SK-N-SH (cell line): Measurements from ENCODE around the gene MYBPH. TPM values are rescaled to one million over a fixed set of nuclear protein-coding genes. Genes with fewer than 3 reads are reported as not detected.

Experiments used
- CTCF ChIA-PET: fragments of 300-600, 350-600 bp; formaldehyde crosslinking; extraction: SDS; loops from one replicate; lab custom pipeline; 2021; lab: Yijun Ruan, JAX
- POLR2A ChIA-PET: fragments of 350-600 bp; sonication (Branson Sonifier 250); formaldehyde crosslinking; extraction: SDS; loops from one replicate; lab custom pipeline; 2020; ENCODE audit warnings: antibody characterized with exemption, inconsistent platforms; lab: Yijun Ruan, JAX
- DNase-seq: peaks from one replicate; pipeline ENCODE4 v3.0.0; 2012
- H2AFZ ChIP-seq: fragments of 200-600 bp; sonication (generic); 2 replicates; pipeline ENCODE4 v1.8.1; 2016; ENCODE audit warnings: antibody characterized with exemption, mild to moderate bottlenecking, low read depth
- H3F3A ChIP-seq: fragments of 200-600 bp; sonication (generic); replicated peaks from 2 replicates; pipeline ENCODE3; 2016; ENCODE audit warnings: antibody characterized with exemption, mild to moderate bottlenecking; ENCODE audit not compliant: insufficient read depth
- H3K27ac ChIP-seq, 2 experiments: fragments of 200-500 bp in 1 of 2; fragments of 200-600 bp in 1 of 2; sonication (Bioruptor generic) in 1 of 2; sonication (generic), shearing (Covaris generic) in 1 of 2; 2 replicates each; pipeline versions ENCODE4 v1.5.1 to v1.6.1; 2014 to 2016; ENCODE audit warnings: low read depth in 2 of 2, inconsistent platforms in 1 of 2, low read length in 1 of 2, mild to moderate bottlenecking in 1 of 2, mixed read lengths in 1 of 2
- H3K27me3 ChIP-seq: fragments of 200-600 bp; sonication (generic), shearing (Covaris generic); 2 replicates; pipeline ENCODE4 v1.6.1; 2016; ENCODE audit warnings: mixed run types; ENCODE audit not compliant: insufficient read depth
- H3K36me3 ChIP-seq, 2 experiments: fragments of 200-500 bp in 1 of 2; fragments of 200-600 bp in 1 of 2; sonication (Bioruptor generic) in 1 of 2; sonication (generic) in 1 of 2; replicated peaks in 1 of 2; 2 replicates each; pipeline versions ENCODE3 to v1.5.1; 2014 to 2016; ENCODE audit warnings: low read length in 1 of 2, mild to moderate bottlenecking in 1 of 2; ENCODE audit not compliant: insufficient read depth in 2 of 2, control insufficient read depth in 1 of 2
- H3K4me1 ChIP-seq, 2 experiments: fragments of 200-500 bp in 1 of 2; fragments of 200-600 bp in 1 of 2; sonication (Bioruptor generic) in 1 of 2; sonication (generic), shearing (Covaris generic) in 1 of 2; 2 replicates each; pipeline versions ENCODE4 v1.5.1 to v1.6.1; 2014 to 2016; ENCODE audit warnings: low read depth in 1 of 2, low read length in 1 of 2, mixed run types in 1 of 2; ENCODE audit not compliant: insufficient read depth in 2 of 2, control insufficient read depth in 1 of 2
- H3K4me2 ChIP-seq: fragments of 200-600 bp; sonication (generic), shearing (Covaris generic); 2 replicates; pipeline ENCODE4 v1.6.1; 2017; ENCODE audit warnings: mixed run types
- H3K4me3 ChIP-seq, 2 experiments: fragments of 200-500 bp in 1 of 2; fragments of 200-600 bp in 1 of 2; sonication (Bioruptor generic) in 1 of 2; sonication (generic), shearing (Covaris generic) in 1 of 2; 2 replicates each; pipeline versions ENCODE4 v1.5.1 to v1.8.1; 2014 to 2016; ENCODE audit warnings: low read depth in 2 of 2, inconsistent platforms in 1 of 2, low read length in 1 of 2, mild to moderate bottlenecking in 1 of 2, mixed read lengths in 1 of 2, moderate library complexity in 1 of 2
- H3K79me2 ChIP-seq: fragments of 200-600 bp; sonication (generic); 2 replicates; pipeline ENCODE4 v1.8.1; 2017; ENCODE audit warnings: mild to moderate bottlenecking; ENCODE audit not compliant: insufficient read depth
- H3K9ac ChIP-seq: fragments of 200-600 bp; sonication (generic); 2 replicates; pipeline ENCODE4 v1.6.1; 2017; ENCODE audit warnings: mixed run types
- H3K9me2 ChIP-seq: fragments of 200-600 bp; sonication (generic); 2 replicates; pipeline ENCODE4 v1.6.1; 2017; ENCODE audit warnings: mixed run types
- H3K9me3 ChIP-seq: fragments of 200-600 bp; sonication (generic); 2 replicates; pipeline ENCODE4 v1.6.1; 2017; ENCODE audit warnings: mixed run types, mild to moderate bottlenecking, moderate library complexity
- H4K20me1 ChIP-seq: fragments of 200-600 bp; sonication (generic); 2 replicates; pipeline ENCODE4 v1.6.1; 2017; ENCODE audit warnings: mild to moderate bottlenecking, mixed run types; ENCODE audit not compliant: insufficient read depth
- EZH2phosphoT487 ChIP-seq: fragments of 200-600 bp; sonication (generic); IDR thresholded peaks from 2 replicates; pipeline ENCODE4 v1.6.1; 2017; ENCODE audit warnings: low read depth, mixed run types, mild to moderate bottlenecking, antibody characterized with exemption, moderate library complexity, borderline replicate concordance
- FOXJ3 ChIP-seq: sonication (generic); formaldehyde crosslinking; IDR thresholded peaks from 2 replicates; pipeline ENCODE4 v1.5.1; 2020; ENCODE audit warnings: mild to moderate bottlenecking, missing genetic modification reagents
- FOXM1 ChIP-seq: IDR thresholded peaks from 2 replicates; pipeline ENCODE4 v1.4.0; 2012; ENCODE audit warnings: low read depth, mild to moderate bottlenecking
- GABPA ChIP-seq: IDR thresholded peaks from 2 replicates; pipeline ENCODE4 v1.4.0; 2012; ENCODE audit warnings: low read depth, mild to moderate bottlenecking
- GATA2 ChIP-seq: sonication (generic); formaldehyde crosslinking; IDR thresholded peaks from 2 replicates; pipeline ENCODE4 v1.5.0; 2020; ENCODE audit warnings: mild to moderate bottlenecking, missing genetic modification reagents
- POLR2AphosphoS5 ChIP-seq: IDR thresholded peaks from 2 replicates; pipeline ENCODE4 v1.6.1; 2012; ENCODE audit warnings: low read depth, low read length
- RAD21 ChIP-seq: IDR thresholded peaks from 2 replicates; pipeline ENCODE4 v1.6.1; 2012; ENCODE audit warnings: mild to moderate bottlenecking, low read length
- RCOR1 ChIP-seq: fragments of 150-350 bp; IDR thresholded peaks from 2 replicates; pipeline ENCODE4 v1.6.1; 2017; ENCODE audit warnings: antibody characterized with exemption, low read length
- RFX5 ChIP-seq: IDR thresholded peaks from 2 replicates; pipeline ENCODE4 v1.6.1; 2012; ENCODE audit warnings: mild to moderate bottlenecking, improper control_type of control experiment, low read length
- RXRA ChIP-seq: IDR thresholded peaks from 2 replicates; pipeline ENCODE4 v1.4.0; 2012; ENCODE audit warnings: low read depth, mild to moderate bottlenecking, borderline replicate concordance
- TAF1 ChIP-seq: IDR thresholded peaks from 2 replicates; pipeline ENCODE4 v1.6.1; 2012; ENCODE audit warnings: low read depth, mild to moderate bottlenecking, low read length, moderate library complexity, borderline replicate concordance
- WGBS: methylation state at CpG from one replicate; pipeline ENCODE4 v1.1.6; 2017; ENCODE audit warnings: low lambda C conversion rate; 5-methylcytosine and 5-hydroxymethylcytosine counted together
- polyA plus RNA-seq, 3 experiments: library from polyadenylated mRNA; depleted of rRNA; stranded (reverse); fragments of >200 nt; gene quantifications; 2 replicates each; pipeline ENCODE4 v1.2.3, GENCODE V29; 2012
- TF ChIP-seq, protein P1 (sequence below): fragments of 150-350 bp; IDR thresholded peaks from 2 replicates; pipeline ENCODE4 v1.6.1; 2017; ENCODE audit warnings: antibody characterized with exemption, low read length, low read depth, borderline replicate concordance
- TF ChIP-seq, protein P2 (sequence below): IDR thresholded peaks from 2 replicates; pipeline ENCODE4 v1.4.0; 2012; ENCODE audit warnings: low read depth, borderline replicate concordance
- TF ChIP-seq, protein P3 (sequence below): IDR thresholded peaks from 2 replicates; pipeline ENCODE4; 2012
- TF ChIP-seq, protein P4 (sequence below): IDR thresholded peaks from 2 replicates; pipeline ENCODE4 v1.6.1; 2012; ENCODE audit warnings: mild to moderate bottlenecking, low read depth, low read length, moderate library complexity

Gene MYBPH
- polyA plus RNA-seq, 1 of the 3 experiments (the other 2 are of a cell fraction) = 0.12 TPM

DNA sequence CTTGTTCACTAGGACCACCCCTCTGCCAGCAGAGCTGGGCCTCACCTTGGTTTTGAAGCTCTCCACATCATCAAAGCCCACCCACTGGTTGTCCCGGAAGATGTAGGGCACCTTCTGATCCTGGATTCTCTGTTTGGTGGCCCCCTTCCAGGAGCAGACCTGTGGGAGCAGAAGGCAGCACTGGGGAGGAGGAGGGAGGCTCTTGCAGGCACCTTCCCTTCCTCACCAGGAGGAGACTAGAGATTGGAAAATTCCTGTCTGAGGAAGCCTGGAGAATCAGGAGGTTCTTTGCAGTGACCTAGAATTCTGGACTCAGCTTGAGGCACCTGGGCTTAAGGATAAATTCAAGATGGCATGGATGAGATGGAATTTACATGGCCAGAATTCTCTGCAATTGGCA lies 43.5 kb upstream of the MYBPH start (continued):
- TF ChIP-seq TAF1 (no peak), FOXJ3 (CRISPR knock-in tag) (no peak), RAD21 (no peak), FOXM1 (no peak)
- TF ChIP-seq, protein P1, sequence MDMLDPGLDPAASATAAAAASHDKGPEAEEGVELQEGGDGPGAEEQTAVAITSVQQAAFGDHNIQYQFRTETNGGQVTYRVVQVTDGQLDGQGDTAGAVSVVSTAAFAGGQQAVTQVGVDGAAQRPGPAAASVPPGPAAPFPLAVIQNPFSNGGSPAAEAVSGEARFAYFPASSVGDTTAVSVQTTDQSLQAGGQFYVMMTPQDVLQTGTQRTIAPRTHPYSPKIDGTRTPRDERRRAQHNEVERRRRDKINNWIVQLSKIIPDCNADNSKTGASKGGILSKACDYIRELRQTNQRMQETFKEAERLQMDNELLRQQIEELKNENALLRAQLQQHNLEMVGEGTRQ = no peak
- TF ChIP-seq, all 33 proteins: peak for 0

DNA sequence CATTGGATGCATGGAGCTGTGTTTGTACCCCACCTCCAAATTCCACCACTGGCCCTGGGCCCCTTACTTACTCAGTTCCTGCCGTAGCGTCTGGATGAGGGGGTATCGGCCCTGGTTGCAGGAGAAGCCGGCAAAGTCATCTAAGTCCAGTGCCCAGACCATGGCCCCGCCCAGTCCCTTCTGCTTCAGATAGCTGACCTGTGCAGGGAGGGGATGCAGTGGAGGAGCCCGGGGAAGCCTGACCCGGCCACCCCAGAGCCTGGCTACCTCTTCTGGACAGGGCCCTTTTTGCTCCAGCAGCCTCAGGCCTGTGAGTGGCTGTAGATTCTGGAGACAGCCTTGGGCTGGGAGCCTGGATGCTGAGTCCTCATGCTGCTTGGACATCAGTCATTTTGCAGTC lies 42.0 kb upstream of the MYBPH start:
- no peaks in the 10 kb centered on the region for H3F3A ChIP-seq
- CTCF ChIA-PET = interaction anchor here (0.7 to 23.6 kb wide), 16 partner anchors 9 to 195 kb away, joined by 3 to 602 read pairs (median 26); partner anchors contain the start of genes ADORA1 and PPFIA4
- no peaks in the 10 kb centered on the region for H3K9me2 ChIP-seq
- no peak overlapping the region for H2AFZ ChIP-seq
- POLR2A ChIA-PET = no interaction called here
- H3K27ac ChIP-seq = no peak overlapping the region
- H3K4me1 ChIP-seq = peaks cover 0 to 2% of the 10 kb centered on the region in 2 experiments; a peak in 1 of 4 replicates
- H3K79me2 ChIP-seq = no peaks in the 10 kb centered on the region
- DNase-seq = no peak
- no peak overlapping the region for H3K9ac ChIP-seq
- TF ChIP-seq EZH2phosphoT487 (no peak), POLR2AphosphoS5 (no peak), RAD21 (no peak), RXRA (no peak), RFX5 (no peak), RCOR1 (no peak), GATA2 (no peak), GABPA (no peak)
- TF ChIP-seq, protein P2, sequence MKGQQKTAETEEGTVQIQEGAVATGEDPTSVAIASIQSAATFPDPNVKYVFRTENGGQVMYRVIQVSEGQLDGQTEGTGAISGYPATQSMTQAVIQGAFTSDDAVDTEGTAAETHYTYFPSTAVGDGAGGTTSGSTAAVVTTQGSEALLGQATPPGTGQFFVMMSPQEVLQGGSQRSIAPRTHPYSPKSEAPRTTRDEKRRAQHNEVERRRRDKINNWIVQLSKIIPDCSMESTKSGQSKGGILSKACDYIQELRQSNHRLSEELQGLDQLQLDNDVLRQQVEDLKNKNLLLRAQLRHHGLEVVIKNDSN = no peak
- TF ChIP-seq, protein P3, sequence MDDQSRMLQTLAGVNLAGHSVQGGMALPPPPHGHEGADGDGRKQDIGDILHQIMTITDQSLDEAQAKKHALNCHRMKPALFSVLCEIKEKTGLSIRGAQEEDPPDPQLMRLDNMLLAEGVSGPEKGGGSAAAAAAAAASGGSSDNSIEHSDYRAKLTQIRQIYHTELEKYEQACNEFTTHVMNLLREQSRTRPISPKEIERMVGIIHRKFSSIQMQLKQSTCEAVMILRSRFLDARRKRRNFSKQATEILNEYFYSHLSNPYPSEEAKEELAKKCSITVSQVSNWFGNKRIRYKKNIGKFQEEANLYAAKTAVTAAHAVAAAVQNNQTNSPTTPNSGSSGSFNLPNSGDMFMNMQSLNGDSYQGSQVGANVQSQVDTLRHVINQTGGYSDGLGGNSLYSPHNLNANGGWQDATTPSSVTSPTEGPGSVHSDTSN = no peak
- TF ChIP-seq, protein P4, sequence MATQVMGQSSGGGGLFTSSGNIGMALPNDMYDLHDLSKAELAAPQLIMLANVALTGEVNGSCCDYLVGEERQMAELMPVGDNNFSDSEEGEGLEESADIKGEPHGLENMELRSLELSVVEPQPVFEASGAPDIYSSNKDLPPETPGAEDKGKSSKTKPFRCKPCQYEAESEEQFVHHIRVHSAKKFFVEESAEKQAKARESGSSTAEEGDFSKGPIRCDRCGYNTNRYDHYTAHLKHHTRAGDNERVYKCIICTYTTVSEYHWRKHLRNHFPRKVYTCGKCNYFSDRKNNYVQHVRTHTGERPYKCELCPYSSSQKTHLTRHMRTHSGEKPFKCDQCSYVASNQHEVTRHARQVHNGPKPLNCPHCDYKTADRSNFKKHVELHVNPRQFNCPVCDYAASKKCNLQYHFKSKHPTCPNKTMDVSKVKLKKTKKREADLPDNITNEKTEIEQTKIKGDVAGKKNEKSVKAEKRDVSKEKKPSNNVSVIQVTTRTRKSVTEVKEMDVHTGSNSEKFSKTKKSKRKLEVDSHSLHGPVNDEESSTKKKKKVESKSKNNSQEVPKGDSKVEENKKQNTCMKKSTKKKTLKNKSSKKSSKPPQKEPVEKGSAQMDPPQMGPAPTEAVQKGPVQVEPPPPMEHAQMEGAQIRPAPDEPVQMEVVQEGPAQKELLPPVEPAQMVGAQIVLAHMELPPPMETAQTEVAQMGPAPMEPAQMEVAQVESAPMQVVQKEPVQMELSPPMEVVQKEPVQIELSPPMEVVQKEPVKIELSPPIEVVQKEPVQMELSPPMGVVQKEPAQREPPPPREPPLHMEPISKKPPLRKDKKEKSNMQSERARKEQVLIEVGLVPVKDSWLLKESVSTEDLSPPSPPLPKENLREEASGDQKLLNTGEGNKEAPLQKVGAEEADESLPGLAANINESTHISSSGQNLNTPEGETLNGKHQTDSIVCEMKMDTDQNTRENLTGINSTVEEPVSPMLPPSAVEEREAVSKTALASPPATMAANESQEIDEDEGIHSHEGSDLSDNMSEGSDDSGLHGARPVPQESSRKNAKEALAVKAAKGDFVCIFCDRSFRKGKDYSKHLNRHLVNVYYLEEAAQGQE = no peak
- TF ChIP-seq, all 33 proteins: peak for 0
- Histone ChIP-seq H3K4me2 (no peak overlapping the region), H3K27me3 (peaks cover 23% of the 10 kb centered on the region), H3K9me3 (no peaks in the 10 kb centered on the region), H3K4me3 (no peak overlapping the region), H3K36me3 (no peaks in the 10 kb centered on the region), H4K20me1 (no peaks in the 10 kb centered on the region)
- 83% methylated on average over 1 of the region's 7 CpGs for WGBS
